WTC11 (cell line): Measurements from ENCODE around the gene FSTL4. TPM values are rescaled to one million over a fixed set of nuclear protein-coding genes. Genes with fewer than 3 reads are reported as not detected.

Experiments used
- ATAC-seq: fragments of 200-7000 bp; cut with Tn5 transposase; 2 replicates; pipeline ENCODE4 v1.10.0; 2021; ENCODE audit warnings: mild to moderate bottlenecking, moderate library complexity
- CTCF ChIA-PET: fragments of 300-600 bp; sonication (Branson Sonifier 250); formaldehyde crosslinking; loops from one replicate; lab custom pipeline; 2021; ENCODE audit warnings: antibody characterized with exemption; lab: Charles Lee
- POLR2A ChIA-PET: fragments of 350-600 bp; sonication (Branson Sonifier 250); formaldehyde crosslinking; loops from one replicate; lab custom pipeline; 2021; ENCODE audit warnings: antibody characterized with exemption; lab: Charles Lee
- DNase-seq: peaks from one replicate; pipeline ENCODE4 v3.0.0; 2021; ENCODE audit warnings: low spot score
- H3K27ac Mint-ChIP-seq: 2 replicates; pipeline ENCODE4 v1.8.0; 2021; ENCODE audit warnings: mixed read lengths
- H3K27me3 Mint-ChIP-seq: 2 replicates; pipeline ENCODE4 v1.8.0; 2021; ENCODE audit warnings: low read depth, mild to moderate bottlenecking, moderate library complexity, mixed read lengths
- H3K36me3 Mint-ChIP-seq: 2 replicates; pipeline ENCODE4 v1.8.0; 2021; ENCODE audit warnings: mixed read lengths
- H3K4me1 Mint-ChIP-seq: 2 replicates; pipeline ENCODE4 v1.8.0; 2022; ENCODE audit warnings: mixed read lengths
- H3K4me3 Mint-ChIP-seq: 2 replicates; pipeline ENCODE4 v1.8.0; 2021; ENCODE audit warnings: mild to moderate bottlenecking, moderate library complexity, mixed read lengths
- H3K9me3 Mint-ChIP-seq: 2 replicates; pipeline ENCODE4 v1.8.0; 2021; ENCODE audit warnings: mixed read lengths
- CREB1 ChIP-seq: sonication (generic); formaldehyde crosslinking; IDR thresholded peaks from 2 replicates; pipeline ENCODE4 v1.8.0; 2023; ENCODE audit warnings: mild to moderate bottlenecking, missing genetic modification reagents
- FOXK1 ChIP-seq: sonication (generic); formaldehyde crosslinking; IDR thresholded peaks from 2 replicates; pipeline ENCODE4 v1.8.0; 2022; ENCODE audit warnings: mild to moderate bottlenecking, moderate library complexity, missing genetic modification reagents
- JUN ChIP-seq: sonication (generic); formaldehyde crosslinking; IDR thresholded peaks from 2 replicates; pipeline ENCODE4 v1.8.0; 2023; ENCODE audit warnings: mild to moderate bottlenecking, missing genetic modification reagents
- NFYB ChIP-seq: sonication (generic); formaldehyde crosslinking; conservative IDR thresholded peaks from 2 replicates; pipeline ENCODE4 v1.8.0; 2022; ENCODE audit warnings: low read depth, missing genetic modification reagents
- OVOL2 ChIP-seq: fragments of 250-450 bp; sonication (Bioruptor Pico); IDR thresholded peaks from 2 replicates; pipeline ENCODE4 v1.9.0; 2021; ENCODE audit warnings: mild to moderate bottlenecking, borderline replicate concordance
- PRRX2 ChIP-seq: fragments of 250-450 bp; sonication (Bioruptor Pico); IDR thresholded peaks from 2 replicates; pipeline ENCODE4 v1.8.0; 2021; ENCODE audit warnings: mild to moderate bottlenecking
- SP1 ChIP-seq: sonication (generic); formaldehyde crosslinking; conservative IDR thresholded peaks from 2 replicates; pipeline ENCODE4 v1.8.1; 2022; ENCODE audit warnings: missing genetic modification reagents
- ZNF121 ChIP-seq: sonication (generic); formaldehyde crosslinking; IDR thresholded peaks from 2 replicates; pipeline ENCODE4 v1.8.0; 2023; ENCODE audit warnings: missing genetic modification reagents
- ZNF317 ChIP-seq: sonication (generic); formaldehyde crosslinking; IDR thresholded peaks from 2 replicates; pipeline ENCODE4 v1.8.1; 2023; ENCODE audit warnings: low read depth, mild to moderate bottlenecking, moderate library complexity, missing genetic modification reagents, borderline replicate concordance
- ZNF671 ChIP-seq: fragments of 250-450 bp; sonication (Bioruptor Pico); IDR thresholded peaks from 2 replicates; pipeline ENCODE4 v1.8.0; 2021; ENCODE audit warnings: mild to moderate bottlenecking
- total RNA-seq: library from RNA; stranded (reverse); gene quantifications from 3 replicates; pipeline ENCODE4 v1.2.3, GENCODE V29; 2021
- TF ChIP-seq, protein P1 (sequence below): sonication (generic); formaldehyde crosslinking; IDR thresholded peaks from 2 replicates; pipeline ENCODE4 v1.8.1; 2022; ENCODE audit warnings: low read depth, mild to moderate bottlenecking, moderate library complexity, missing genetic modification reagents, borderline replicate concordance
- TF ChIP-seq, protein P2 (sequence below): fragments of 200-600 bp; IDR thresholded peaks from 2 replicates; pipeline ENCODE4 v1.8.0; 2022; ENCODE audit warnings: antibody characterized with exemption
- TF ChIP-seq, protein P3 (sequence below): sonication (generic); formaldehyde crosslinking; IDR thresholded peaks from 2 replicates; pipeline ENCODE4 v1.8.1; 2023; ENCODE audit warnings: mild to moderate bottlenecking, missing genetic modification reagents, moderate library complexity
- TF ChIP-seq, protein P4 (sequence below): fragments of 250-450 bp; sonication (Bioruptor Pico); conservative IDR thresholded peaks from 2 replicates; pipeline ENCODE4 v1.9.0; 2021; ENCODE audit warnings: mild to moderate bottlenecking
- TF ChIP-seq, protein P5 (sequence below): sonication (generic); formaldehyde crosslinking; IDR thresholded peaks from 2 replicates; pipeline ENCODE4 v1.8.1; 2023; ENCODE audit warnings: mild to moderate bottlenecking, missing genetic modification reagents
- TF ChIP-seq, protein P6 (sequence below): sonication (generic); formaldehyde crosslinking; IDR thresholded peaks from 2 replicates; pipeline ENCODE4 v1.8.0; 2023; ENCODE audit warnings: missing genetic modification reagents
- TF ChIP-seq, protein P7 (sequence below): sonication (generic); formaldehyde crosslinking; IDR thresholded peaks from 2 replicates; pipeline ENCODE4 v1.8.0; 2022; ENCODE audit warnings: mild to moderate bottlenecking, missing genetic modification reagents

FSTL4 gene
- total RNA-seq, 1 experiment from 2014 or later = 6.1 TPM

DNA sequence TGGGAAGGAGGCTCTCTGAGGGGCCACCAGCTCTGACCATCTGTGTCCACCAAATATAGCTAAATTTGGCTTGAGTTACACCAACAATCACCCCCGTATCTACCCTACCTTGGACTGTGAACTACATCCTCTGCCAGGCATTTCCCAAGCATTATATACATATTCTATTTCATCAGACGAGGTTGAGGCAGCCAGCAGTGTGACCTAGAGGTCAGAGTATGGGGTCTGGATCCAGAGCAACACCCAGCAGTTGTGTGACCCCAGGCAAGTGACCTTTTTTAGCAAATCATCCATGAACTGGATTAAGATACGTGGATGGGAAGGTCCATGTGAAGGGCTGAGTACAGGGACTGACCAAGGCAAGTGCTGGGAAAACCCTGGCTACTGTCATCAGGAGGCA lies 379.9 kb downstream of the FSTL4 start (continued):
- TF ChIP-seq, protein P1, sequence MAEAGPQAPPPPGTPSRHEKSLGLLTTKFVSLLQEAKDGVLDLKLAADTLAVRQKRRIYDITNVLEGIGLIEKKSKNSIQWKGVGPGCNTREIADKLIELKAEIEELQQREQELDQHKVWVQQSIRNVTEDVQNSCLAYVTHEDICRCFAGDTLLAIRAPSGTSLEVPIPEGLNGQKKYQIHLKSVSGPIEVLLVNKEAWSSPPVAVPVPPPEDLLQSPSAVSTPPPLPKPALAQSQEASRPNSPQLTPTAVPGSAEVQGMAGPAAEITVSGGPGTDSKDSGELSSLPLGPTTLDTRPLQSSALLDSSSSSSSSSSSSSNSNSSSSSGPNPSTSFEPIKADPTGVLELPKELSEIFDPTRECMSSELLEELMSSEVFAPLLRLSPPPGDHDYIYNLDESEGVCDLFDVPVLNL (CRISPR knock-in tag) = no peak
- TF ChIP-seq, protein P2, sequence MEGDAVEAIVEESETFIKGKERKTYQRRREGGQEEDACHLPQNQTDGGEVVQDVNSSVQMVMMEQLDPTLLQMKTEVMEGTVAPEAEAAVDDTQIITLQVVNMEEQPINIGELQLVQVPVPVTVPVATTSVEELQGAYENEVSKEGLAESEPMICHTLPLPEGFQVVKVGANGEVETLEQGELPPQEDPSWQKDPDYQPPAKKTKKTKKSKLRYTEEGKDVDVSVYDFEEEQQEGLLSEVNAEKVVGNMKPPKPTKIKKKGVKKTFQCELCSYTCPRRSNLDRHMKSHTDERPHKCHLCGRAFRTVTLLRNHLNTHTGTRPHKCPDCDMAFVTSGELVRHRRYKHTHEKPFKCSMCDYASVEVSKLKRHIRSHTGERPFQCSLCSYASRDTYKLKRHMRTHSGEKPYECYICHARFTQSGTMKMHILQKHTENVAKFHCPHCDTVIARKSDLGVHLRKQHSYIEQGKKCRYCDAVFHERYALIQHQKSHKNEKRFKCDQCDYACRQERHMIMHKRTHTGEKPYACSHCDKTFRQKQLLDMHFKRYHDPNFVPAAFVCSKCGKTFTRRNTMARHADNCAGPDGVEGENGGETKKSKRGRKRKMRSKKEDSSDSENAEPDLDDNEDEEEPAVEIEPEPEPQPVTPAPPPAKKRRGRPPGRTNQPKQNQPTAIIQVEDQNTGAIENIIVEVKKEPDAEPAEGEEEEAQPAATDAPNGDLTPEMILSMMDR = no peak
- TF ChIP-seq, all 79 proteins: peak for 0

DNA sequence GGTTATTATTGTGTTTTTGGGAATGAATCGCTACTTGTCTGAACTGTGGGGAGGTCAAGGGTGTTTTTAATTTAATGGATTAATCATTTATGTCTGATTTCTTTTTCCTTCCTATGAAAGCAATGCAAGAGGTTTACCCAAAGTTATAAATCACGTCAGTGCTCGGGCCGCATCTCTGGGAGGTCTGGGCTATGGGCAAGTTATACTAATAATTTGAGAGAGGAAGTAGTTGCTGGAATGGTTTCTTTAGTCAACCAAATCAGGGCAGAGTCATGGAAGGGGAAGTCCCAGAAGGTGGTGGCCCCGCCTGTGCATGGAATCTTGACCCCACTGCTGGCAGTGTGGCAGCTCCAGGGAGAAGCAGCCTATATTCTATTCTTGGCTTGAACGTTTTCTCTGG lies 380.3 kb downstream of the FSTL4 start:
- no peak for ATAC-seq
- Mint-ChIP-seq H3K36me3 (no peaks in the 10 kb centered on the region), H3K9me3 (no peaks in the 10 kb centered on the region), H3K27me3 (no peaks in the 10 kb centered on the region), H3K4me1 (0 out of 2 replicates have a peak, but pooled peaks cover 4% of the 10 kb centered on the region), H3K27ac (no peak overlapping the region), H3K4me3 (no peak overlapping the region)
- TF ChIP-seq CREB1 (no peak), OVOL2 (CRISPR knock-in tag) (no peak), NFYB (CRISPR knock-in tag) (no peak), ZNF671 (CRISPR knock-in tag) (no peak), SP1 (CRISPR knock-in tag) (no peak), ZNF121 (CRISPR knock-in tag) (no peak), PRRX2 (CRISPR knock-in tag) (no peak), JUN (no peak), ZNF317 (CRISPR knock-in tag) (no peak), FOXK1 (CRISPR knock-in tag) (no peak)
- TF ChIP-seq, protein P3, sequence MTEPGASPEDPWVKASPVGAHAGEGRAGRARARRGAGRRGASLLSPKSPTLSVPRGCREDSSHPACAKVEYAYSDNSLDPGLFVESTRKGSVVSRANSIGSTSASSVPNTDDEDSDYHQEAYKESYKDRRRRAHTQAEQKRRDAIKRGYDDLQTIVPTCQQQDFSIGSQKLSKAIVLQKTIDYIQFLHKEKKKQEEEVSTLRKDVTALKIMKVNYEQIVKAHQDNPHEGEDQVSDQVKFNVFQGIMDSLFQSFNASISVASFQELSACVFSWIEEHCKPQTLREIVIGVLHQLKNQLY (CRISPR knock-in tag) = no peak
- TF ChIP-seq, protein P4, sequence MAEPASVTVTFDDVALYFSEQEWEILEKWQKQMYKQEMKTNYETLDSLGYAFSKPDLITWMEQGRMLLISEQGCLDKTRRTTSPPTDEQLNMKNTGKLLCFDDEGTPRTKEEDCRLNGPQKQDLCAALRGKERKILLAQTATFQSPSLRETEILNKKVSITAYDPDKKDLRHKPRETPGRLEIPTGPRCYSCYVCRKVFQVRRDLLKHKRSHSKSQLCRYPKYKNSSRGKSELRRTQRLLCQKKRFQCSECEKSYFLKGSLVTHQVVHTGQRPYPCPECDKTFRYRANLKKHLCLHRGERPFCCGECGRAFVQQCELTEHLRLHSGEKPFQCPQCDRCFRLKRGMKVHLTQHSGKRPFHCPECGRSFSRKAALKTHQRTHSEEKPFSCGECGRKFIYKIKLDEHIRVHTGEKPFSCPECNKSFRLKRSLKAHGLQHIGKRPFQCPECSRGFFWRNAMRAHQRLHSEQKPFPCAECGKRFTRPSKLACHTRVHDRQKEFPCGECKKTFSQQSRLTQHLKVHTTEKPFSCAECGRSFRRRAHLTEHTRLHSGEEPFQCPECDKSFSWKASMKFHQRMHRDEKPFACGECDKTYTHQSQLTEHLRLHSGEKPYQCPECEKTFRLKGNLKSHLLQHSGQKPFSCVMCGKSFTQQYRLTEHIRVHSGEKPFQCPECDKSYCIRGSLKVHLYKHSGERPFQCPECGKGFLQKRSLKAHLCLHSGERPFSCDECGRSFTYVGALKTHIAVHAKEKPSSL (CRISPR knock-in tag) = no peak
- TF ChIP-seq, protein P5, sequence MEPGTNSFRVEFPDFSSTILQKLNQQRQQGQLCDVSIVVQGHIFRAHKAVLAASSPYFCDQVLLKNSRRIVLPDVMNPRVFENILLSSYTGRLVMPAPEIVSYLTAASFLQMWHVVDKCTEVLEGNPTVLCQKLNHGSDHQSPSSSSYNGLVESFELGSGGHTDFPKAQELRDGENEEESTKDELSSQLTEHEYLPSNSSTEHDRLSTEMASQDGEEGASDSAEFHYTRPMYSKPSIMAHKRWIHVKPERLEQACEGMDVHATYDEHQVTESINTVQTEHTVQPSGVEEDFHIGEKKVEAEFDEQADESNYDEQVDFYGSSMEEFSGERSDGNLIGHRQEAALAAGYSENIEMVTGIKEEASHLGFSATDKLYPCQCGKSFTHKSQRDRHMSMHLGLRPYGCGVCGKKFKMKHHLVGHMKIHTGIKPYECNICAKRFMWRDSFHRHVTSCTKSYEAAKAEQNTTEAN = no peak
- TF ChIP-seq, protein P6, sequence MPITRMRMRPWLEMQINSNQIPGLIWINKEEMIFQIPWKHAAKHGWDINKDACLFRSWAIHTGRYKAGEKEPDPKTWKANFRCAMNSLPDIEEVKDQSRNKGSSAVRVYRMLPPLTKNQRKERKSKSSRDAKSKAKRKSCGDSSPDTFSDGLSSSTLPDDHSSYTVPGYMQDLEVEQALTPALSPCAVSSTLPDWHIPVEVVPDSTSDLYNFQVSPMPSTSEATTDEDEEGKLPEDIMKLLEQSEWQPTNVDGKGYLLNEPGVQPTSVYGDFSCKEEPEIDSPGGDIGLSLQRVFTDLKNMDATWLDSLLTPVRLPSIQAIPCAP (CRISPR knock-in tag) = no peak
- TF ChIP-seq, protein P7, sequence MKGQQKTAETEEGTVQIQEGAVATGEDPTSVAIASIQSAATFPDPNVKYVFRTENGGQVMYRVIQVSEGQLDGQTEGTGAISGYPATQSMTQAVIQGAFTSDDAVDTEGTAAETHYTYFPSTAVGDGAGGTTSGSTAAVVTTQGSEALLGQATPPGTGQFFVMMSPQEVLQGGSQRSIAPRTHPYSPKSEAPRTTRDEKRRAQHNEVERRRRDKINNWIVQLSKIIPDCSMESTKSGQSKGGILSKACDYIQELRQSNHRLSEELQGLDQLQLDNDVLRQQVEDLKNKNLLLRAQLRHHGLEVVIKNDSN (CRISPR knock-in tag) = no peak
- CTCF ChIA-PET = no interaction called here
- DNase-seq = no peak
- POLR2A ChIA-PET = no interaction called here
